NCI-H1105 treated with DMSO at 0.1 percent for 48 hours (cell line): Measurements from ENCODE around the gene MRPL14.

Experiments used
- DNase-seq: peaks from one replicate; lab custom pipeline; 2025; lab: John Stamatoyannopoulos, UW

The MRPL14 gene

DNA sequence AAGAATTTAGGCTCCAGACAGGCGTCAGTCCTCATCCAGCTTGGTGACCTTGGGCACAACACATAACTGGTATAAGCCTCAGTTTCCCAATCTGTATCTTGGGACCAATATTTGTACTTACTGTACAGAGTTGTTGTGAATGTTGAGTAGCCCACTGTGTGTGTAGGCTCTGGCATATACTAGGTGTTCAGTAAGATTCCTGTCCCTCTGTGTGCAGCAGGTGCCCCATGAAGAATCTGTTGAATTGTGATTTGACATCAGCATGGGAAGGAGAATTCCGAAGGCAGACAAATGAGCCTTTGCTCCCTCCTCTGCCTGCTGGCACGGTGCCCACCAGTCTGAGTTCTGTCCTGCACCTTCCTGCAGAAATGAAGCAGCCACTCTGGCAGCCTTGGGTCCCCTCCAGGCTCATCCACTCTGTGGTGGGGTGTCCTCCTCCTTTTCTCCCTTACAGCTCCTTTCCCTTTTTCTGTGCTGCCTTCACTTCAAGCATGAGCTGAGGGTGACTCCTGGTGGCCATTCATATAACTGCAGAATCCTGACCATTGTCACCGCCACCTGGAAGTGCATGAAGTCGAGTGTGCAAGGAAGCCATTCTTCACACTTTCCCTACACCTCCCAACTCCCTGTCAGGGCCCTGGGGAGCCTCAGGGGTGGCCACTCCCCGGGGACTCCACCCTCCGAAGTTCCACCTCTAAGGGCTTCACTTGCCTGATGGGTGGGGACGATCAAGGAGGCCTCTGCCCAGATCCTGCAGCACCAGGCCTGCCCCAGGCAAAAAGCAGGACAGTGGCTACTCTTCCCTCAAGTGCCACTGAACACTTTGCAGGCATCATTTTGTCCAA, 48.2 kb downstream of the MRPL14 start:
- DNase-seq = no peak

DNA sequence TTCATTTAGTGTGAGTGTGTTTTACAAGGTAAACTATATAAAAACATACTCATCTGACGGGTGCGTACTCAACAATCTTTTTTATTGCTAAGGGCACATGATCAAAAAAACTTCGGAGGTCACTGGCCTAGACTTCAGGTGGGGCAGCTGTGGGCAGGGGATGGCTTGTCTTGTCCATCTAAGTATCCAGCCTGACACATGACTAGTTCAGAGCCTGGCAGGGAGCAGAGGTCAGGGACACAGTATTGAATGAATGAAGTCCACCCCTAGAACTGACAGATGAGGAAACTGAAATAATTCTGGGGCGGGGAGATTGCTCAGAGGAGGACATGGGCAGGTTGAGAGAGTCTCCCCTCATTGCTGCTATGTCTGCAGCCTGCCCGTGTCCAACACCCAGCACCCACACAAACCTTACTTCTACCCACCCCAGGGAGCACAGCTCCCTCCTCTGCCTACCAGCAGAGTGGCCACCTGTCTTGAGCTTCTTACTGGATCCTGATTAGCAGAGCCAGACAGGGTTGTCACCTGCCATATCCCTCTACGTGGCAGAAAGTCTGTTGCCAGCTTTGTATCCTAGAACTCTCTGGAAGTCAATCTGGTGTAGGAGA, 48.9 kb downstream of the MRPL14 start:
- no peak for DNase-seq

DNA sequence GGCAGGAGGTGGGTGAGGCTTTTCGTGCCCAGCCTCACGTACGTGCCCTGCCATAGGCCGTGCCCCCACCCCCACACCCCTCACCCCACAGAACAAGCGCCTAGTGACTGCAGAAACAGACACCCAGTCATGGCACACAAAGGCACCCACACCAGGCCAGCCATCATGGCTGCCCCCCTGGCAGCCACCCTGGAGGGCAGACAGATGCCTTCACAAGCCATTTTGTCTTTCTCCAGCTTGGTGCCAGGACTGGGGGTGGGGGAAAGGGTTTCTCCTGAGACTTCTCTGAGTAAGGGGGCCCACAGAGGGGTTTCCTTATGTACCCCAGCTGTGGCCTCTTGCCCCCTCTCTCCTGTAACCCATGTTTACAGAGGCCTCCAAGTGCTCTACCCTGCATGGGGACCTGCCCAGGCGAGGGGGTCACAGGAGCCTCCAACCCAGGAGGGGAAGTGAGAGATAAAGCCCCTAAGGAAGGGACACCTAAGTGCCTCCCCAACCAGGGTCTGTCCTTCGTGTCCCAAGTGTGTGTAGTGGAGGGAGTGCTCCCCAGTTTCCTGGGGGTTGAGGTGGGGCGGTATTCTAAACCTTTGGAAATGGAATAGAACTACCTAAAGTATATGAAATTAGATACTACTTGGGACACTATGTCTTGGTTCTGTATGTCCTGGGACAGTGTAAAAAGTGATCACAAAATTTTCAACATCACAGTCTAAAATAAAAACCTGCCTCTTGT, 49.9 kb downstream of the MRPL14 start:
- DNase-seq = no peak

DNA sequence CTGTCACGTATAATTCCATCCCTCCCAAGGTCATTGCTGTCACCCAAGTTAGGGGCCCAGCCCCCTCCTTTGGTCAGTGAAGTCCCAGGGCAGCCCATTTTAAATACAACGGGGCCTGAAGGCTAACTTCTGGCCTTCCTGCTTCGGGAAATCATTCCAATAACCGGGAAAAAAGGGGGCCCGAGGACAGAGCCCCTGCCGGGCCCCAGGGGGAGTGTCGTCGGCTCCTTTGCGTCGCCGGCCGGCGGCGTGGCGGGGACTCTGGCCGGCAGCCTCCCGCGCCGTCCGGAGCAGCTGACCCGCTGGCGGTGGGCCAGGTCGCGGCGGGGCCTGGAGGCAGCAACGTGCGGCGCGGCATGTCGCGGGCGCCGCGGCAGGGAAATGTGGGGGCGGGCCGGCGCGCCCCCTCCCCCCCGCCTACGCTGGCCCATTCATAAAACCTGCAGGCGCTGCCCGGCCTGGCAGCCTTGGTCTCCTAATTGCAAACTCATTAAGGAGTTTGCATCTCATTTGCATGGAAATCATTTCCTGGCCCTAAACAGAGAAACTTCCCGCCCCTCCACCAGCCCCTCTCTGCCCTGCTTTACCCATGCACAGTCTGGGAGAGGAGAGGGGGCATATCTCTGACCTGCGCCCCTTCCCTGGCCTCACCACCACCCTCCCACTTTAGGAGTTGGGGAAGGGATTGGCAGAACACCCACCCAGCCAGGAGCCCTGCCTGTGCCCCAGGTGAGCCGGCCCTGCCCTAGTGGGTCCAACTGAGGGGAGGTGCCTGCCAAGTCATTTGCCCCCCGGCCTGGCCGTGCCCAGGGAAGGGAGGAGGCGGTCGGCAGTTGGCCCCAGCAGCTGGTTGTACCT, 50.7 kb downstream of the MRPL14 start:
- no peak for DNase-seq

DNA sequence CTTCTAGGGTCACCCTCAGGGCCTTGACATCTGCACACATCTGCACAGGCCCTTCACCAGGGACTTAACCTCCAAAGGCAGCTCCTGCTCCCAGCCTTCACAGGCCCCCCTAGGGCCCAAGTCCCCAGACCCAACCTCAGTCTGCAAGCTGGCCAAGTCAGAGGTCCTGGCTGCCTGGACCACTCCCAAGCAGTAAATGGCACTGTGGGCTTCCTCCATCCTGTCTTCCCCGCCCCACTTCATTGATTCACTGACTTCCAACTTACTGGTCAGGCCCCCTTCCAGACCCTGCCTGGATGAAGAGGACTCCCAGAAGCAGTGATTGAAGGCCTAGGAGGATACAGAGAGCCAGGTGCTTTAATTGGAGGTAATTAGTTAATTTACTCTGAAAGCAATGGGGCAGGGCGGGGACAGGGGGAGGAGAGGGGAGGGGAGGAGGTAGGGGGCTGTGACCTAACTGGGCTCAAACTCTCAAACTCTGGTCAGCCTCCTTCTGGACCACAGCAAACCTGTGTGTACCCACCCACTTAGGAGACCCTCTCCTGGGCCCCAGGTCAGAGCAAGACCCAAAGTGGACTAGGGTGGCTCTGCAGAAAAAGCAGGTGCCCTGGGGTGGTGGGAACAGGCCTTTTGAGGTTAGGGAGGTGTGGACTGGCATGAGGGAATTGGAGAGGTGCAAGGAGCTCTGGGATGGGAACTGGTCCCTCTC, 51.5 kb downstream of the MRPL14 start:
- DNase-seq = no peak

DNA sequence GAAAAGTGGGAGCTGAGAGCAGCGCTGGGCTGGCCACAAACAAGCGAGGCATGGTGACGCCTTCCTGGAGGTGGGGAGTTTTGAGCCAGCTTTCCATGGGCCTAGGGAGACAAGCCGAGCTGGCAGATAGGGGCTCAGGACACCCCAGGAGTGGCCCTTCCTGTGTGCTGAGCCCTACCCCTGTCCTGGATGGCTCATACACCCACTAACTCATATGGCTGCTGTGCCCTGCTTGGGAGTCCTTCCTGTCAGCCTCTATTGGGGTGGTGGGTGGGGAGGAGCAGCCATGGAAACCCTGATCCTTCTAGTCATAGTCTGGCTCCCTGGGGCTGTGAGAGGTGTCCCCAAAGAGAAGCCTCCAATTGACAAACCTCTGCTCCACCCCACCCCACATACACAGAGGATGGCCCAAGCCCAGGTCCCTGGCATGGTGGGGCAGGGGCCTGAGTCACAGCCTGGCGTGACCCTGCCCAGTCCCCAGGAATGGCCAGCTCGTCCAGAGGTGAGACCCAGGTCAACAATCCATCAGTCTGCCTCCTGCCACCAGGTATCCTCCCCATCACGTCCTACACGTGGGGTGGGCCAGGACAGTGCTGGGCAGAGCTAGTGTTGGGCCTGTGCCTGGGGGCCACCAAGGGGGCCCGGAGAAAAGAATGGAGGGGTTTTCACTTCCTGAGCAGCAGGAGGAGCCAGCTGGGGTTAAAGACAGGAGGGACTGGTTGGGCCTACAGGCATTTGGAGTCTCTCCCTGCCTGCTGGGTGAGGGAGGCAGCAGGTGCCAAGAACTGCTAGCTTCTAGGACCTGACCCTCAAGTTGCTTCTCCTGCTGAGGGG, 52.2 kb downstream of the MRPL14 start:
- no peak for DNase-seq

DNA sequence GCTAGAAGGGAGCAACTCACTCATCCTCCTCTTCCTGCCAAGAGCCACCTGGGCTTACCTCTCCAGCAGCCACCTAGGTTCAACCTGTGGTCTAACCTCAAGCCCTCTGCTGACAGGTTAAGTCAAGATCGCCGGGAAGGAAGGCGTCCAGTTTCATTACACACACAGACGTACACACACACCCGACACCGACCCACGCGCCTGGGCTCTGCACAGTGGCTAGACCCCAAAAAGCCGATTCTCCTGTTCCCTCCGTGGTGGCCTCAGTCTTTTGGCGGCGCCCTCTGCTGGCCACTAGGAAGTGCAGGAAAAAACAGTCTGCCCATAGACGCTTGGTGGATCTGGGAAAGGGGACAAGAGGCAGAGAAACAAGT, 52.8 kb downstream of the MRPL14 start:
- no peak for DNase-seq

DNA sequence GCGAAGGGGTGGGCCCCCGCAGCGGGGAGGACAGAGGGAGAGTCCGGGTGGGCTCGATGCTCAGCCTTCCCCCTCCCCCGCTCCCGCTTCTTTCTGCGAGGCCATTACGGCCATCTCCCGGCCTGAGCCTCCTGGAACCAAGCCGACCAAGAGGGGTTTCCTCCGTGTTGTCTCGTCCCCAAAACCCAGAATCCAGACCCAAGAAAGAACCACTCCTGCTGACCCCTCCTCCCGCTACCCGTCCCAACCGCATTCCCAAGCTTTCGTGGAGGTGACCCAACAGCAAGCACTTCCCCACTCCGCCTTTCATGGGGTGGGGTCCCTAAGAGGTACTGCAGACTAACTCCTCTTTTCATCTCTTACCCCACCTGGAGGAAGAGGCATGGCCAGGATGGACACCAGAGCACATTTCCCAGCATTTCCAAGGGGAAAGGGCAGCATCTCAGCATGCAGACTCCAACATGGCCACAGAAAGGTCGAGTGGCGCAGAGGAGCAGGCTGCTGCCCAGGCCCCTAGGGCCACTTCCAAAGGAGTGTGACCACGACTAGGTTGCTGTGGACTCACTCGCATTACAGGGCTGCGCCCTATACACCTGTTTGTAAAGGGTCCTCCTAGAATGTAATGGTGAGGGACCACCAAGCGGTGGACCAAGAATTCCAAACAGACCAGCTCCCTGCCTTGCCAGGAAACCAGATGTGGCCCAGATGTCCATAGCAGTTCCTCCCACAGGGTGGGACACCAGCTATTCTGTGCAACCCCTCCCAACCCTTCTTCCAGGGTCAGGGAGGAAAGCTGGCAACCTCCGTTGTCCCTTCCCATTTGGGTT, 53.4 kb downstream of the MRPL14 start:
- no peak for DNase-seq

DNA sequence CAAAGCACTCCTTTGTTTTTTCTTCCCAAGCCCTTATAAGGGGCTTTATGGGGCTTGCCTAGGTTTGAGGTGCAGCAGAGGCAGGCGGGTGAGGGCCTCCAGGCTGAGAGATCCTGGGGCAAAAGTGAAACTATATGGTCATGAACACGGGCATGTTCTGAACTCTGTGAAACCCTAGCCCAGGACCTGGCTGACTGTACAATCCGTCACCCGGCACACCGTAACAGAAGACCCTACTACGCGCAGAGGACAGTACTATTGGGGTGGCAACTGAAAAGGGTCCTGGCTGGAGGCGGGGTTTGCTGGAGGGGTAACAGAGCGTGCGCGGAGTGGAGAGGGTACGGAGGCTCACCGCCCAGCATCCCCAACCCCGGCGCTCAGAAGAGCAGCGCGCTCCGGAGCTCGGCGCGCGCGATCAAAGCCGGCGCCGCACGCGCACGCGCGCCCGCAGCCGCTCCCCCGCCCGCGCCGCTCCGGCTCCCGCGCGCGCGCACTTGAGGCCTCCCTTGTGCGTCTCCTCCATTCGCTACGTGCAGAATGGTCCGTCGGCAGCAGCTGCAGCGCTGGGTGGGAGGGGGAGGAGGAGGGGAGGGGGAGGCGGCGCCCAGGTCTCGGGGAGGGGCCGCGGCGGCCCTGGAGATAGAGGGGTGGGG, 54.2 kb downstream of the MRPL14 start:
- no peak for DNase-seq

DNA sequence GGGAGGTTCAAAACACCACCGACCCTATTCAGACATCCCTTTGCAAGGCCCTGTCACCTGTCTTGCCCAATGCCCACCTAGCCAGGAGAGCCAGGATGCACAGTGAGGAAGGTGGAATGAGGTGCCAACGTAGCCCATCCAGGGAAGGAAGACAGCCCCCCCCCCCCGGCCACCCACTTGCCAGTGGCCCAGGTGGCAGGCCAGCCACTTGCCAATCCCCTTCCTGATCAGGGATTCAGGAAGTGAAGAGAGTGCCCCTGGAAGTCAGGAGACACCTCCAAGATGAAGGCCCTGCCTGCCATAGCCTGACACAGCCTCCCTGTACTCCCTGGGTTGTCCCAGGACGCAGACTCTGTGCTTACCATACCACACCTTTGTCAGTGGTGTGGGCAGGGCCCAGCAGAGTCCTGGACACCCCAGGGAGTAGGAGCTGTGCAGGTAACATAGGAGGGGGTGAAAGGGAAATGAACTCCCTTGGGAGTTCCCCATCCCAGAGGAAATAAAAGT, 54.7 kb downstream of the MRPL14 start:
- no peak for DNase-seq

DNA sequence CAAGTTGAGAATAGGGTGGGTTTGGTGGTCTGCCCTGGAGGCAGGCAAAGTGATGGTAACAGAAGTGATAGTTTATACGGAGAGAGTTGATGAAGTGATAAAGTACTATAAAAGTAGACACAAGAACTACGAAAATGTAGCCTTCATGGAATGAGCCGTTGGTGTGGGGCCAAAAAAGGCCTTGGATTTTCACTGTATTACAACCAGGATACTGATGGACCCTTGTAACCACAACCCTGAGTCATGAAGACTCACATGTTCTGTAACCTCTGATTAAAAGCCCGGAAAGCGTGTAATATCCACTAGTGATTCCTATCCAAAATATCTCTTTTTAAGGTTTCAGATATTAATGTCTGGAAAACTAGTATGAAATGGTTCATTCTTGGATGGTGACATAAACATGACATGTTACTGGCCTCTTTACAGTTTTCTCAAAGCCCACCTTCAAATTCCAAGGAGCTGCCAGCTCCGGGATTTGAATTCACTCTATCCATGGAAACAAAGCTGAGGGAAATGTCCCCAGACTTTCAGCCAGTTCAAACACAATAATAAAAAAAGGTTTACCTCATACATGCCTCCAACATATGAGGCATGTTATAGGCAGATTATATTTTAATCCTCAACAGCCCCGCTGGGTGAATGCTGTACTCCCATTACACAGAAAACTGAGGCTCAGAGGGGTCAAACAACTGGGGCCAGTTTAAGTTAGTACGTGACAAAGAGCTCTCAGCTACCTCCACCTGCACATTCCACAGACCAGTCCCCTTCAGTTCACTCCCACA, 55.4 kb downstream of the MRPL14 start:
- no peak for DNase-seq

DNA sequence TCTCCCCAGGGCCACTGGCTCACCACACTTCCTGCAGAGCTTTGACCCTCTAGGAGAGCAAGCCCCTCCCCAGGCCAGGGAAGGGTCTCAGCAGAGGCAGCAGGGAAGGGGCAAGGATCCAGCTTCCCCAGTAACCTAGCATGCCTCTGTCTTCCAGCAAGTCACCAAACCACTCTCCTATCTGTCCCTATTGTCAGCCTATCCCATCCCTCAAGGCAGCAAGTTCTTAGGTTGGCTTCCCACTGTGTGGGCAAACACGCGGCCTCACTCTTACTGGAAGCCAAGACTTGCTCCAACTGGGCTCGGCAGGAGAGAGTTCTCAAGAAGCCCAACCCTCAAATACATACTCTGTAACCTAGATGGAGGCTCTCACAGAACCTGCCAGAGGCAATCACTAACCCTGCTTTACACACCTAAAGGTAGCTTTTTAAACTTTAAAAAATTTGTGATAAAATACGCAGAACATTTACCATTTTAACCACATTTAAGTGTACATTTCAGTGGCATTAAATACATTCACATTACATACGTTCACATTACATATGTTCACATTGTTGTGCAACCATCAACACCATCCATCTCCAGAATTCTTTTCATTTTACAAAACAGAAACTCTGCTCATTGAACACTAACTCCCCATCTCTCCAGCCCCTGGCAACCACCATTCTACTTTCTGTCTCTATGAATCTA, 58.5 kb downstream of the MRPL14 start:
- DNase-seq = no peak

DNA sequence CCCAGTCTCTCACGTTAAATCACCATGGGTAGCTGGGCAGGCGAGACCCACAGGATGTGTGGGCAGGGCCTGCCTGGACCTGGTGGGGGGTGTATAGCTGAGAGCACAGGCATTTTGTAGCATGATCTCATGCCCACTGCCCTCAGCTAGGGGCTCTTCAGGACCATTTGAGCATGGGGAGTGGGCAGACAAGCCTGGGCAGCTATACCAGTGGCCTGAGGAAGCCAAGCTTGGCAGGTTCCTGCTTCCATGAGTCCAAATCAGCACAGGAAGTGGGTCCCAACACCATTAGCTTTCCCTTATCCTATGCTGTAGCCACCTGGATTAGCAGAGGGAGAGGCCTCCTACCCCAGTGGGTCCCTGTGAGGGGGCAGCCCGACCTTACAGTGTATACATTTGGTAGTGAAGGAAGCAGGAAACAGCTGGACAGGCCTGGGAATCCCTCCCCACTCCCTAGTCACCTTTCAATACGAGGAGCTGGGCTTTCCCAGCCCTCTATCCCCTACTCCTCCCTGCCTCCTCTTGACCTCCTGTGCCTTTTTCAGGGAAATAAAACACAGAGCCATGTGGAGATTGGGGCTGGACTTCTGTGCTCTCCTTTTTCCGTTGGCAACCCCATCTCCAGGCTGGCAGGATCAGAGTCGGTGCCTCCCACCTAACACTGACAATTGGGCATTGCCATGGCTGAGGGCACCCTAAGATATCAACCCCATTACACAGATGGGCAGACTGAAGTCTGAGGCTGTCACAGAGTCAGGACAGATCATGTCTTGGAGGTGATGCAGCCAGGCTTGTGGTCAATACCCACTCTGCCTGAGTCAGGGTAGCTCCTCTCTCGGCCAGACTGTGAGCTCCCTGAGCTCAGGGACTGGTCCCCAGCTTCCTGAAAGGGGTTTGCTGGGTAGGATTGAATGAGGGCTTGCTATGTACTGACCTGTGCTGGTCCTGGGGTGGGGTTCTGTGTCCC, 59.8 kb downstream of the MRPL14 start:
- no peak for DNase-seq

DNA sequence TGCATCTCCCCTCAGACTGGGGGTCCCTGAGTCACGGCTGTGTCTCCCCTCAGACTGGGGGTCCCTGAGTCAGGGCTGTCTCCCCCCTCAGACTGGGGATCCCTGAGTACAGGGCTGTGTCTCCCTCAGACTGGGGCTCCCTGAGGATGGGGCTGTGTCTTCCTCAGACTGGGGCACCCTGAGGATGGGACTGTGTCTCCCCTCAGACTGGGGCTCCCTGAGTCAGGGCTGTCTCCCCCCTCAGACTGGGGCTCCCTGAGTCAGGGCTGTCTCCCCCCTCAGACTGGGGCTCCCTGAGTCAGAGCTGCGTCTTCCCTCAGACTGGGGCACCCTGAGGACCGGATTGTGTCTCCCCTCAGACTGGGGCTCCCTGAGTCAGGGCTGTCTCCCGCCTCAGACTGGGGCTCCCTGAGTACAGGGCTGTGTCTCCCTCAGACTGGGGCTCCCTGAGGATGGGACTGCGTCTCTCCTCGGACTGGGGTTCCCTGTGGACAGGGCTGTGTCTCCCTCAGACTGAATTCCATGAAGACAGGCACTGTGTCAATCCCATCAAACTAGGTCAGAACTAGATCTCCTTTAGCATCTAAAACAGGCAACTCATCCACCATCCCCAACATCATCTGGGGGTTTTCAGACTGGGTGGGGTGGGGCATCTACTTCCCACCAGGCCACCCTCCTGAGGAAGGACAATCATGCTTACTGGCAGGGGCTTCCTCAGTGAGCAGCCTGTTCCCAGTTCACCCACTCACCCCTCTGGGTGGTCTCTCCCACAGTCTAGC, 60.7 kb downstream of the MRPL14 start:
- DNase-seq = no peak

DNA sequence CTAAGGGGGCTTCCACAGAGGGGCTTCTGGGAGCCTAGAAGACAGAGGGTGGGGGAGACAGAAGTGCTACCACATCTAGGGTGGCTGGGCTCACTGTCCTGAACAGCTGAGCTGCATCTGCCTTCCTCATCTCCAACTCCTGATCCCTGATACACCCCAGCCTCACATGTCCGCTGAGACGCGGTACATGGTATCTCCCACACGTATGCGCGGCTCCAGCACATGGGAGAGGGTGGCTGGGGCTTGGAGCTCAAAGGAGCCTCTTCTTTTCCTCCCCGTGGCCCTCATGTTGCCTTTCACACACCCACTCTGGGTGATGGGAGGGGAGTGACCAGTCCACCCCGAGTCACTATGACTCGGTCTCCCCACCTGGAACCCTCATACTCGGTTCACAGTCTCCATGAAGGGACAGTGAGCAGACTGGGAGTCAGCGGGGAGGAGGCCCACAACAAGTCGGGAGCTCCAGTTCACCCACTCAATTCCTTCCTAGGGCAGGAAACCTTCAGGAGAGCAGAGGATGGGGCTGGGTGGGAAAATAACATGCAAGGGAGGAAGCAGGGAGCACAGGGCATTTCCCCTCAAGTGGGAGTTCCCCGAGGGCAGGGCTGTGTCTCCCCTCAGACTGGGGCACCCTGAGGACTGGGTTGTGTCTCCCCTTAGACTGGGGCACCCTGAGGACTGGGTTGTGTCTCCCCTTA, 61.7 kb downstream of the MRPL14 start:
- no peak for DNase-seq
